HepG2 (cell line): ENCODE results near the gene ABI3. TPM values are rescaled to one million over a fixed set of nuclear protein-coding genes. Genes with fewer than 3 reads are reported as not detected.

Experiments
- ATAC-seq: fragments of 200-7000 bp; cut with Tn5 transposase; 3 replicates; pipeline ENCODE4 v1.9.1; 2020; ENCODE audit warnings: mild to moderate bottlenecking, moderate library complexity
- BruUV-seq: library from RNA; stranded (reverse); fragments of 400-500 nt; replicated peaks from 2 replicates; lab custom pipeline; 2021; lab: Mats Ljungman, UMichigan
- CTCF ChIA-PET: fragments of 300-600 bp; formaldehyde crosslinking; extraction: SDS; loops from one replicate; lab custom pipeline; 2021; ENCODE audit warnings: low total read pairs, inconsistent platforms, low intra/inter-chr PET ratio; lab: Yijun Ruan, JAX
- POLR2A ChIA-PET: fragments of 350-600 bp; sonication (Branson Sonifier 250); formaldehyde crosslinking; loops from one replicate; lab custom pipeline; 2020; ENCODE audit warnings: antibody characterized with exemption, inconsistent platforms; lab: Yijun Ruan, JAX
- DNase-seq: peaks from one replicate; pipeline ENCODE4 v3.0.0-alpha.2; 2015; ENCODE audit warnings: low spot score
- FAIRE-seq: peaks from 3 replicates; lab custom pipeline; 2011; peaks lifted over from hg19 to GRCh38; lab: Jason Lieb, UNC
- H2AFZ ChIP-seq: one replicate; pipeline ENCODE4 v1.6.1; 2011; ENCODE audit warnings: low read length, inconsistent platforms
- H3K27ac ChIP-seq: fragments of 300-600 bp; 3 replicates; pipeline ENCODE4 v1.8.0; 2011; ENCODE audit warnings: mixed run types, mild to moderate bottlenecking, mixed read lengths, low read length, inconsistent platforms; ENCODE audit not compliant: insufficient read depth; ENCODE audit errors: extremely low read length
- H3K27me3 ChIP-seq, 2 experiments: fragments of 200-600 bp in 1 of 2; 2 replicates in 1 of 2; 3 replicates in 1 of 2; pipeline versions ENCODE4 v1.6.0 to v1.8.0; 2011; ENCODE audit warnings: low read length in 2 of 2, mild to moderate bottlenecking in 2 of 2, moderate library complexity in 2 of 2, inconsistent platforms in 1 of 2; ENCODE audit not compliant: insufficient read depth in 2 of 2, control insufficient read depth in 1 of 2
- H3K36me3 ChIP-seq, 2 experiments: fragments of 200-600 bp in 1 of 2; replicated peaks in 1 of 2; 2 replicates in 1 of 2; 3 replicates in 1 of 2; pipeline versions ENCODE4 v1.5.1 to v1.8.0; 2011; ENCODE audit warnings: low read length in 2 of 2, inconsistent platforms in 1 of 2; ENCODE audit not compliant: insufficient read depth in 2 of 2, control insufficient read depth in 1 of 2
- H3K4me1 ChIP-seq: 2 replicates; pipeline ENCODE4 v1.5.1; 2012; ENCODE audit warnings: low read length, inconsistent platforms; ENCODE audit not compliant: insufficient read depth
- H3K4me2 ChIP-seq: 2 replicates; pipeline ENCODE4 v1.6.0; 2011; ENCODE audit warnings: low read depth, low read length, inconsistent platforms
- H3K4me3 ChIP-seq, 3 experiments: fragments of 200-600 bp in 1 of 3; sonication (generic), shearing (Covaris generic) in 1 of 3; replicated peaks in 1 of 3; 2 replicates each; pipeline ENCODE4 v1.5.1; 2011 to 2016; ENCODE audit warnings: low read length in 3 of 3, inconsistent platforms in 2 of 3, low read depth in 2 of 3, mild to moderate bottlenecking in 2 of 3, control low read depth in 1 of 3, mixed read lengths in 1 of 3; ENCODE audit not compliant: insufficient read depth in 1 of 3
- H3K79me2 ChIP-seq: one replicate; pipeline ENCODE4 v1.6.1; 2011; ENCODE audit warnings: low read length, inconsistent platforms; ENCODE audit not compliant: insufficient read depth
- H3K9ac ChIP-seq: 2 replicates; pipeline ENCODE4 v1.6.0; 2011; ENCODE audit warnings: mild to moderate bottlenecking, low read depth, low read length, inconsistent platforms; ENCODE audit not compliant: insufficient read depth
- H3K9me3 ChIP-seq: 2 replicates; pipeline ENCODE4 v1.5.1; 2012; ENCODE audit warnings: mild to moderate bottlenecking, low read length
- H4K20me1 ChIP-seq: 2 replicates; pipeline ENCODE4 v1.6.0; 2011; ENCODE audit warnings: inconsistent platforms, mild to moderate bottlenecking, low read length, moderate library complexity; ENCODE audit not compliant: insufficient read depth
- AGO2 ChIP-seq: fragments of 200-400 bp; formaldehyde crosslinking; optimal IDR thresholded peaks from 2 replicates; pipeline ENCODE3; 2017; ENCODE audit warnings: mild to moderate bottlenecking, low read depth, low read length, moderate library complexity
- CEBPB ChIP-seq: IDR thresholded peaks from 2 replicates; pipeline ENCODE4 v1.6.1; 2011; ENCODE audit warnings: low read depth, low read length, improper control_type of control experiment, borderline replicate concordance
- DNMT1 ChIP-seq: sonication (generic); formaldehyde crosslinking; IDR thresholded peaks from 2 replicates; pipeline ENCODE4 v1.5.1; 2020; ENCODE audit warnings: mild to moderate bottlenecking, missing genetic modification reagents
- ELF1 ChIP-seq: sonication (generic); formaldehyde crosslinking; IDR thresholded peaks from 2 replicates; pipeline ENCODE4 v1.4.0; 2020; ENCODE audit warnings: missing genetic modification reagents
- FOSL1 ChIP-seq: sonication (generic); formaldehyde crosslinking; IDR thresholded peaks from 2 replicates; pipeline ENCODE4 v1.9.0; 2021; ENCODE audit warnings: missing genetic modification reagents, borderline replicate concordance
- GABPA ChIP-seq, 2 experiments: IDR thresholded peaks; 2 replicates each; pipeline ENCODE4 v1.6.1; 2011 to 2016; ENCODE audit warnings: low read depth in 2 of 2, low read length in 1 of 2, missing biosample characterization in 1 of 2, missing genetic modification characterization in 1 of 2
- GABPB1 ChIP-seq: IDR thresholded peaks from 2 replicates; pipeline ENCODE4 v1.6.1; 2016; ENCODE audit warnings: mild to moderate bottlenecking, missing genetic modification reagents, moderate library complexity, missing compliant biosample characterization
- JUND ChIP-seq: sonication (generic); formaldehyde crosslinking; IDR thresholded peaks from 2 replicates; pipeline ENCODE4 v1.8.0; 2022; ENCODE audit warnings: mild to moderate bottlenecking, missing genetic modification reagents
- KLF15 ChIP-seq: sonication (generic); formaldehyde crosslinking; IDR thresholded peaks from 2 replicates; pipeline ENCODE4 v1.8.1; 2023; ENCODE audit warnings: borderline replicate concordance, mild to moderate bottlenecking, inconsistent platforms, missing genetic modification reagents, mixed read lengths
- MAFF ChIP-seq: IDR thresholded peaks from 2 replicates; pipeline ENCODE4 v1.6.1; 2011; ENCODE audit warnings: low read depth, low read length, improper control_type of control experiment
- NR2F2 ChIP-seq: IDR thresholded peaks from 2 replicates; pipeline ENCODE4 v1.6.1; 2012; ENCODE audit warnings: low read depth, inconsistent platforms, borderline replicate concordance
- SAP130 ChIP-seq: IDR thresholded peaks from 2 replicates; pipeline ENCODE4 v1.6.1; 2016; ENCODE audit warnings: low read depth
- WIZ ChIP-seq: sonication (generic); formaldehyde crosslinking; IDR thresholded peaks from 2 replicates; pipeline ENCODE4 v1.5.1; 2020; ENCODE audit warnings: mild to moderate bottlenecking, missing genetic modification reagents
- ZNF234 ChIP-seq: sonication (generic); formaldehyde crosslinking; conservative IDR thresholded peaks from 2 replicates; pipeline ENCODE4 v1.5.1; 2020; ENCODE audit warnings: mild to moderate bottlenecking, missing genetic modification reagents
- ZNF282 ChIP-seq: fragments of 450-650 bp; IDR thresholded peaks from 2 replicates; pipeline ENCODE4 v1.6.1; 2018; ENCODE audit not compliant: partially characterized antibody
- ZNF292 ChIP-seq: sonication (generic); formaldehyde crosslinking; IDR thresholded peaks from 2 replicates; pipeline ENCODE4 v1.8.1; 2022; ENCODE audit warnings: mild to moderate bottlenecking, low read depth, missing genetic modification reagents, borderline replicate concordance
- ZNF333 ChIP-seq: sonication (generic); formaldehyde crosslinking; IDR thresholded peaks from 2 replicates; pipeline ENCODE4 v1.4.0; 2020; ENCODE audit warnings: mild to moderate bottlenecking, missing genetic modification reagents, borderline replicate concordance
- ZNF547 ChIP-seq: sonication (generic); formaldehyde crosslinking; IDR thresholded peaks from 2 replicates; pipeline ENCODE4 v1.5.1; 2020; ENCODE audit warnings: mild to moderate bottlenecking, missing genetic modification reagents
- ZNF572 ChIP-seq: sonication (generic); formaldehyde crosslinking; IDR thresholded peaks from 2 replicates; pipeline ENCODE4 v1.5.1; 2020; ENCODE audit warnings: mild to moderate bottlenecking, missing genetic modification reagents
- ZNF598 ChIP-seq: sonication (generic); formaldehyde crosslinking; IDR thresholded peaks from 2 replicates; pipeline ENCODE4 v1.5.1; 2020; ENCODE audit warnings: mild to moderate bottlenecking, missing genetic modification reagents, borderline replicate concordance
- ZNF724P ChIP-seq: sonication (generic); formaldehyde crosslinking; IDR thresholded peaks from 2 replicates; pipeline ENCODE4 v1.8.0; 2022; ENCODE audit warnings: missing genetic modification reagents, borderline replicate concordance
- ZNF768 ChIP-seq: sonication (generic); formaldehyde crosslinking; IDR thresholded peaks from 2 replicates; pipeline ENCODE4 v1.4.0; 2020; ENCODE audit warnings: missing genetic modification reagents
- ZNF891 ChIP-seq: sonication (generic); formaldehyde crosslinking; IDR thresholded peaks from 2 replicates; pipeline ENCODE4 v1.5.0; 2020; ENCODE audit warnings: mild to moderate bottlenecking, missing genetic modification reagents
- WGBS: methylation state at CpG from one replicate; pipeline ENCODE4 v1.1.6; 2017; ENCODE audit warnings: low lambda C conversion rate; 5-methylcytosine and 5-hydroxymethylcytosine counted together
- in situ Hi-C: cut with HindIII; loops from 2 replicates; pipeline ENCODE4 v1.10.0; 2017; ENCODE audit warnings: low pct_unique_long_range_greater_than_20kb; ENCODE audit not compliant: extremely low pct_ligation_motif_present
- intact Hi-C: fragments of 100-400 bp; cut with micrococcal nuclease; formaldehyde crosslinking; loops from one replicate; pipeline ENCODE4 v1.10.0; 2022; ENCODE audit not compliant: unreplicated experiment
- polyA plus RNA-seq, 8 experiments: library from polyadenylated mRNA; depleted of rRNA in 3 of 8; stranded (reverse) in 7 of 8; unstranded in 1 of 8; fragments of >200 nt; fragmentation: Illumina TruSeq in 4 of 8; extraction: Trizol in 4 of 8; gene quantifications; 2 replicates each; pipeline versions ENCODE4 v1.2.1 to v1.2.3, GENCODE V29; 2011 to 2016; ENCODE audit warnings: low read depth in 4 of 8, missing spikeins in 1 of 8, mixed read lengths in 1 of 8; ENCODE audit not compliant: insufficient read depth in 1 of 8
- total RNA-seq, 5 experiments: library from RNA; depleted of rRNA; stranded (reverse); fragments of >200 nt; fragmentation: Illumina TruSeq; extraction: Trizol; gene quantifications; 2 replicates each; pipeline ENCODE4 v1.2.3, GENCODE V29; 2016; ENCODE audit warnings: low read depth in 1 of 5
- TF ChIP-seq, protein P1 (sequence below): sonication (generic); formaldehyde crosslinking; IDR thresholded peaks from 2 replicates; pipeline ENCODE4 v1.4.0; 2020; ENCODE audit warnings: missing genetic modification reagents

The ABI3 gene
- total and polyA plus RNA-seq, 2 of the 13 experiments (the other 11 are each of a cell fraction or from before 2014, with no cell fraction given) = not detected

DNA sequence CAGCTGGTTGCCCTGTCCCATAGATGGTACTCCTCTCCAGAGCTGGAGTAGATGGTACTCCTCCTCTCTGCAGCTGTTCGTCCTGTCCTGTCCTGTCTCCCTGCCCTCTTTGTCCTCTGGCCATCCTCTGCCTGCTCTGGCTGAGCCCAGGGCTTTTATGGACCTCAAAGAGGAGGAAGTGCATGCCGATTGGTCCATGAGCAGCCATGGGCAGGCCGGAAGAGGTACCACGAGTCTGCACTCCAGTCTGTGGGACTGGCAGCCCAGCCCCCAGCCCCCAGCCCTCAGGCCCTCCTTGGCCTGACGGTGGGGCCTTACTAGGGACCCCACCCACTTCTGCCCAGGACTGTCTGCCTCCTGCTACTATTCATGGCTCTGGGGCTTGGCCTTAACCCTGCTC is 27.2 kb upstream of the ABI3 start (continued):
- TF ChIP-seq SAP130 (CRISPR knock-in tag) (0 out of 2 replicates have a peak, but pooled peaks have one; percentile 13), ZNF333 (CRISPR knock-in tag) (0 out of 2 replicates have a peak, but pooled peaks have one; percentile 30), ZNF292 (CRISPR knock-in tag) (0 out of 2 replicates have a peak, but pooled peaks have one; percentile 20), KLF15 (no peak), ELF1 (CRISPR knock-in tag) (peak; percentile 44; the same call in 1 of the 2 replicates), ZNF282 (no peak), GABPA (IDR thresholded peaks at IDR 0.05; ENCODE audit: low read depth, low read length) (no peak), GABPA (CRISPR knock-in tag; IDR thresholded peaks at IDR 0.05; ENCODE audit: low read depth) (peak; percentile 78), ZNF891 (CRISPR knock-in tag) (0 out of 2 replicates have a peak, but pooled peaks have one; percentile 32), GABPB1 (CRISPR knock-in tag) (peak; percentile 73), ZNF547 (CRISPR knock-in tag) (no peak), ZNF768 (CRISPR knock-in tag) (peak; percentile 15; the same call in 1 of the 2 replicates)

DNA sequence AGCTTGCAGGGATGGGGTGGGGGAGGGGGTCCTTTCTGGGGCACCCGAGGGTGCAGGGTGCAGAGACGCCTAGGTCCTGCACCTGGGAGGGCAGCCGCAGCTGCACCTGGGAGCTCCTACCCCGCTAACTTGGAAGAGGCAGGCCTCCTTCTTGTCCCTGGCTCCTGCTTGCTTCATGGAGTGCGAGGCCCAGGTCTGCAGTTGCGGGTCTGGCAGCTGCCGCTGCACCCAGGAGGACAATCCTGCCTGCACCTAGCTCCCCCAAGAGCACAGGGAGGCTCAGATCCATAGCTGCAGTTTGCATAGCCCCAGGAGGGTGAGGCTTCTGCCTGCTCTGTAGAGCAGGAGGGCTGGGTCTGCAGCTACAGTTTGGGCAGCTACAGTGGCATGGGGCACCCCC is 26.7 kb upstream of the ABI3 start:
- intact Hi-C loops (no loop called here), in situ Hi-C loops (loop anchor here (5.0 kb wide), 1 partner anchor 44 kb away; no protein-coding TSS in a partner anchor)
- Histone ChIP-seq H3K79me2 (no peaks in the 10 kb centered on the region), H3K27me3 (no peaks in the 10 kb centered on the region), H3K27ac (no peak overlapping the region), H3K9ac (no peak overlapping the region), H3K9me3 (peaks cover 15% of the 10 kb centered on the region), H3K4me2 (peak overlapping the region; percentile 48), H2AFZ (no peak overlapping the region), H3K4me1 (no peaks in the 10 kb centered on the region), H4K20me1 (no peaks in the 10 kb centered on the region), H3K36me3 (no peaks in the 10 kb centered on the region), H3K4me3 (peak overlapping the region in 1 of 3 experiments; percentile 50; a peak in 2 of 6 replicates)
- no peak for DNase-seq
- ATAC-seq = peak; percentile 56
- WGBS = 0% methylated on average over 3 of the region's 7 CpGs
- ChIA-PET POLR2A (interaction anchor here (1.1 kb wide), 1 partner anchor 8 kb away, joined by 3 read pairs; no protein-coding TSS in a partner anchor), CTCF (no interaction called here)
- no peak for FAIRE-seq
- no TSS peak for BruUV-seq
- no peak for TF ChIP-seq NR2F2
- TF ChIP-seq WIZ (CRISPR knock-in tag) = no peak
- TF ChIP-seq ZNF234 (CRISPR knock-in tag) = no peak
- TF ChIP-seq FOSL1 (CRISPR knock-in tag) = no peak
- TF ChIP-seq AGO2 = no peak
- TF ChIP-seq ZNF572 (CRISPR knock-in tag) = 0 out of 2 replicates have a peak, but pooled peaks have one; percentile 32
- no peak for TF ChIP-seq JUND (CRISPR knock-in tag)
- no peak for TF ChIP-seq MAFF
- no peak for TF ChIP-seq DNMT1
- TF ChIP-seq ZNF333 (CRISPR knock-in tag) = 0 out of 2 replicates have a peak, but pooled peaks have one; percentile 20
- TF ChIP-seq, protein P1, sequence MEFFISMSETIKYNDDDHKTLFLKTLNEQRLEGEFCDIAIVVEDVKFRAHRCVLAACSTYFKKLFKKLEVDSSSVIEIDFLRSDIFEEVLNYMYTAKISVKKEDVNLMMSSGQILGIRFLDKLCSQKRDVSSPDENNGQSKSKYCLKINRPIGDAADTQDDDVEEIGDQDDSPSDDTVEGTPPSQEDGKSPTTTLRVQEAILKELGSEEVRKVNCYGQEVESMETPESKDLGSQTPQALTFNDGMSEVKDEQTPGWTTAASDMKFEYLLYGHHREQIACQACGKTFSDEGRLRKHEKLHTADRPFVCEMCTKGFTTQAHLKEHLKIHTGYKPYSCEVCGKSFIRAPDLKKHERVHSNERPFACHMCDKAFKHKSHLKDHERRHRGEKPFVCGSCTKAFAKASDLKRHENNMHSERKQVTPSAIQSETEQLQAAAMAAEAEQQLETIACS (CRISPR knock-in tag) = no peak
- no peak for TF ChIP-seq CEBPB
- TF ChIP-seq ZNF724P = no peak
- TF ChIP-seq ZNF598 (CRISPR knock-in tag) = no peak
- 0 out of 2 replicates have a peak, but pooled peaks have one; percentile 19 for TF ChIP-seq ZNF768 (CRISPR knock-in tag)
